B cell (primary cell): Measurements from ENCODE around the gene KCNK13. TPM values are rescaled to one million over a fixed set of nuclear protein-coding genes. Genes with fewer than 3 reads are reported as not detected.

Source experiments
- ATAC-seq: fragments of 200-7000 bp; cut with Tn5 transposase; one replicate; pipeline ENCODE4 v1.10.0; 2021; ENCODE audit warnings: low read depth, mild to moderate bottlenecking, moderate number of reproducible peaks, moderate library complexity
- CTCF ChIA-PET: fragments of 350-600 bp; sonication (Branson Sonifier 250); formaldehyde crosslinking; loops from one replicate; lab custom pipeline; 2021; ENCODE audit warnings: antibody characterized with exemption, inconsistent platforms; lab: Charles Lee
- POLR2A ChIA-PET: fragments of 350-600 bp; sonication (Branson Sonifier 250); formaldehyde crosslinking; loops from one replicate; lab custom pipeline; 2021; ENCODE audit warnings: antibody characterized with exemption; lab: Charles Lee
- DNase-seq: peaks from one replicate; pipeline ENCODE4 v3.0.0; 2013
- H2AFZ ChIP-seq: 2 replicates; pipeline ENCODE4 v1.6.1; 2012; ENCODE audit warnings: mild to moderate bottlenecking, low read depth, low read length; ENCODE audit not compliant: insufficient read depth, poor library complexity, severe bottlenecking
- H3K27ac ChIP-seq, 2 donors: 1 replicate in 1 of 2; 2 replicates in 1 of 2; pipeline ENCODE4 v1.5.1; 2012 to 2013; ENCODE audit warnings: low read length in 2 of 2, mild to moderate bottlenecking in 2 of 2, moderate library complexity in 1 of 2
- H3K27me3 ChIP-seq, 4 experiments: fragments of 200-600 bp in 1 of 4; sonication (generic) in 1 of 4; replicated peaks in 1 of 4; 1 replicate in 2 of 4; 2 replicates in 2 of 4; pipeline versions ENCODE4 v1.6.1 to v1.7.0; 2013 to 2016; ENCODE audit warnings: low read length in 3 of 4, mild to moderate bottlenecking in 2 of 4, mixed read lengths in 1 of 4, moderate library complexity in 1 of 4; ENCODE audit not compliant: insufficient read depth in 4 of 4, control insufficient read depth in 3 of 4; ENCODE audit errors: control extremely low read depth in 1 of 4
- H3K36me3 ChIP-seq, 2 experiments: replicated peaks in 1 of 2; 1 replicate in 1 of 2; 2 replicates in 1 of 2; pipeline versions ENCODE4 v1.6.1 to v1.7.1; 2013; ENCODE audit warnings: low read length in 1 of 2; ENCODE audit not compliant: insufficient read depth in 2 of 2, control insufficient read depth in 1 of 2; ENCODE audit errors: control extremely low read depth in 1 of 2, extremely low read depth in 1 of 2
- H3K4me1 ChIP-seq, 2 donors: fragments of 200-600 bp in 1 of 2; sonication (generic) in 1 of 2; 1 replicate in 1 of 2; 2 replicates in 1 of 2; pipeline versions ENCODE4 v1.5.1 to v1.6.1; 2013 to 2017; ENCODE audit warnings: low read length in 2 of 2; ENCODE audit not compliant: control insufficient read depth in 2 of 2, insufficient read depth in 2 of 2
- H3K4me2 ChIP-seq: replicated peaks from 2 replicates; pipeline ENCODE3; 2012; ENCODE audit warnings: mild to moderate bottlenecking, low read depth, low read length; ENCODE audit not compliant: poor library complexity, severe bottlenecking
- H3K4me3 ChIP-seq, 5 experiments: fragments of 200-600 bp in 1 of 5; sonication (generic) in 1 of 5; 1 replicate in 3 of 5; 2 replicates in 2 of 5; pipeline versions ENCODE4 v1.5.1 to v1.7.0; 2011 to 2016; ENCODE audit warnings: low read length in 4 of 5, mild to moderate bottlenecking in 4 of 5, low read depth in 2 of 5, control low read depth in 1 of 5, moderate library complexity in 1 of 5; ENCODE audit not compliant: insufficient read depth in 1 of 5; ENCODE audit errors: control extremely low read depth in 1 of 5, extremely low read depth in 1 of 5
- H3K79me2 ChIP-seq: fragments of 200-600 bp; sonication (generic); one replicate; pipeline ENCODE4 v1.6.0; 2016; ENCODE audit warnings: low read length; ENCODE audit not compliant: control insufficient read depth, insufficient read depth
- H3K9ac ChIP-seq: fragments of 200-600 bp; sonication (generic); 2 replicates; pipeline ENCODE4 v1.6.1; 2017; ENCODE audit warnings: mild to moderate bottlenecking, low read length, moderate library complexity
- H3K9me3 ChIP-seq, 3 donors: one replicate each; pipeline versions ENCODE4 v1.6.1 to v1.7.1; 2013; ENCODE audit warnings: low read length in 2 of 3; ENCODE audit not compliant: control insufficient read depth in 2 of 3, insufficient read depth in 1 of 3; ENCODE audit errors: control extremely low read depth in 1 of 3
- H4K20me1 ChIP-seq: 2 replicates; pipeline ENCODE4 v1.6.0; 2012; ENCODE audit warnings: mild to moderate bottlenecking, low read length; ENCODE audit not compliant: insufficient read depth, control insufficient read depth, poor library complexity, severe bottlenecking
- H3K27ac Mint-ChIP-seq: one replicate; pipeline ENCODE4 v1.8.0; 2021; ENCODE audit warnings: mixed read lengths
- H3K27me3 Mint-ChIP-seq: one replicate; pipeline ENCODE4 v1.8.0; 2021; ENCODE audit warnings: mixed read lengths
- H3K4me1 Mint-ChIP-seq: one replicate; pipeline ENCODE4 v1.8.0; 2021; ENCODE audit warnings: mixed read lengths
- H3K4me3 Mint-ChIP-seq: one replicate; pipeline ENCODE4 v1.8.0; 2021; ENCODE audit warnings: mixed read lengths
- H3K9me3 Mint-ChIP-seq: one replicate; pipeline ENCODE4 v1.8.0; 2022; ENCODE audit warnings: mixed read lengths; ENCODE audit not compliant: insufficient read depth
- CTCF ChIP-seq: fragments of 200-600 bp; IDR thresholded peaks from one replicate; pipeline ENCODE4 v1.8.0; 2022; ENCODE audit warnings: antibody characterized with exemption, mild to moderate bottlenecking
- EZH2 ChIP-seq: IDR thresholded peaks from 2 replicates; pipeline ENCODE4 v1.6.1; 2012; ENCODE audit warnings: borderline replicate concordance, low read depth, mild to moderate bottlenecking, moderate library complexity, low read length; ENCODE audit not compliant: insufficient read depth, poor library complexity, severe bottlenecking
- WGBS: methylation state at CpG from one replicate; pipeline ENCODE4 v1.1.5; 2013; ENCODE audit warnings: missing lambda C conversion rate; ENCODE audit not compliant: insufficient coverage; 5-methylcytosine and 5-hydroxymethylcytosine counted together
- intact Hi-C: fragments of 100-400 bp; cut with micrococcal nuclease; formaldehyde crosslinking; loops from one replicate; pipeline ENCODE4 v1.10.0; 2022
- polyA plus RNA-seq: library from polyadenylated mRNA; depleted of rRNA; stranded (reverse); fragments of >200 nt; gene quantifications from 2 replicates; pipeline ENCODE4 v1.2.3, GENCODE V29; 2012
- total RNA-seq, 2 donors: library from RNA; stranded (reverse); fragments of 120-200 nt in 1 of 2; gene quantifications; 1 replicate in 1 of 2; 2 replicates in 1 of 2; pipeline versions ENCODE4 v1.2.3 to v1.2.4, GENCODE V29; 2013 to 2022

Gene KCNK13
- total and polyA plus RNA-seq, 2 donors (not counting 1 experiment from before 2014, with no cell fraction given) = 0.03 TPM; not detected in 1

DNA sequence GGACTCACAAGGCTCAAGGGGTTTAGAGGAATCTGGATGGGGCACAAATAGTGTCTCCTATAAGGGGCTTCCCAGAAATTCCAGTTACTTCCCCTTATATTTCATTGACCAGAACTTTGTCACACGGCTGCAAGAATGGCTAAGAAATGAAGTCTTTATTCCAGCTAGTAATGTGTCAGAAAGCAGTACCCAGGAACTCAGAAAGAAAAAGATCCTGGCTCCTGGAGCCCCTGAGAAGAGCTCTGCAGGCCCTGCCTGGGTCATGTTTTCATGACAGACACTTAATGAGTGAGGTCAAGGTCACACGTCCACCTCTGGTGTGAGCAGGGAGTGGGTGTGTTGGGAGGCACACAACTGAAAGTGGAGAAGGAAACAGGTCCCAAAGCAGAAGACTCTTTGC, 17.8 kb downstream of the KCNK13 start:
- Histone ChIP-seq H3K9ac (no peak overlapping the region), H2AFZ (no peak overlapping the region), H3K4me2 (no peak overlapping the region), H3K4me1 (no peaks in the 10 kb centered on the region), H3K79me2 (no peaks in the 10 kb centered on the region), H4K20me1 (no peaks in the 10 kb centered on the region), H3K4me3 (no peak overlapping the region), H3K36me3 (no peaks in the 10 kb centered on the region), H3K27me3 (peaks cover 0 to 14% (median 0%) of the 10 kb centered on the region in 4 experiments), H3K9me3 (no peaks in the 10 kb centered on the region), H3K27ac (no peak overlapping the region)
- no peak for DNase-seq
- Mint-ChIP-seq H3K4me3 (no peak overlapping the region), H3K4me1 (no peaks in the 10 kb centered on the region), H3K27ac (no peak overlapping the region), H3K27me3 (peaks cover 34% of the 10 kb centered on the region), H3K9me3 (no peaks in the 10 kb centered on the region)
- TF ChIP-seq EZH2 = no peak
- TF ChIP-seq CTCF = no peak
- WGBS = 100% methylated on average over 1 of the region's 2 CpGs
- no peak for ATAC-seq
- CTCF ChIA-PET = no interaction called here
- intact Hi-C loops = no loop called here
- POLR2A ChIA-PET = no interaction called here

GRCh38 chr14:90087433-90087832, 25.6 kb downstream of the KCNK13 start:
- H4K20me1 ChIP-seq = no peaks in the 10 kb centered on the region
- no peaks in the 10 kb centered on the region for H3K9me3 ChIP-seq
- ChIA-PET POLR2A (no interaction called here), CTCF (no interaction called here)
- peaks cover 26% of the 10 kb centered on the region for H3K27me3 Mint-ChIP-seq
- peaks cover 0 to 8% (median 0%) of the 10 kb centered on the region in 4 experiments for H3K27me3 ChIP-seq
- H3K4me1 Mint-ChIP-seq = no peaks in the 10 kb centered on the region
- H3K27ac Mint-ChIP-seq = no peak overlapping the region
- no peak overlapping the region for H3K9ac ChIP-seq
- 0% methylated on average over 1 of the region's 6 CpGs for WGBS
- H3K4me3 ChIP-seq = no peak overlapping the region
- H3K4me2 ChIP-seq = no peak overlapping the region
- ATAC-seq (no peak), DNase-seq (no peak)
- H3K27ac ChIP-seq = no peak overlapping the region
- H3K4me1 ChIP-seq = no peaks in the 10 kb centered on the region
- TF ChIP-seq EZH2 (no peak), CTCF (no peak)
- no peaks in the 10 kb centered on the region for H3K36me3 ChIP-seq
- intact Hi-C loops = no loop called here
- peaks cover 3% of the 10 kb centered on the region for H3K9me3 Mint-ChIP-seq
- no peak overlapping the region for H3K4me3 Mint-ChIP-seq
- no peaks in the 10 kb centered on the region for H3K79me2 ChIP-seq
- H2AFZ ChIP-seq = no peak overlapping the region
